GM23338 (cell line): ENCODE results near the gene SVIL. TPM values are rescaled to one million over a fixed set of nuclear protein-coding genes. Genes with fewer than 3 reads are reported as not detected.

Experiments used
- ATAC-seq: fragments of 200-7000 bp; cut with Tn5 transposase; 3 replicates; pipeline ENCODE4 v1.9.1; 2020
- DNase-seq: peaks from one replicate; pipeline ENCODE4 v3.0.0-alpha.2; 2015; ENCODE audit warnings: low spot score
- H2AFZ ChIP-seq: fragments of 200-600 bp; sonication (generic); 2 replicates; pipeline ENCODE4 v1.8.0; 2016; ENCODE audit warnings: antibody characterized with exemption, mild to moderate bottlenecking, moderate library complexity
- H3F3A ChIP-seq: fragments of 200-600 bp; sonication (generic); replicated peaks from 2 replicates; pipeline ENCODE4 v1.8.0; 2017; ENCODE audit warnings: antibody characterized with exemption, mixed run types, low read depth
- H3K27ac ChIP-seq: fragments of 200-600 bp; sonication (generic); 2 replicates; pipeline ENCODE4 v1.6.1; 2016; ENCODE audit warnings: low read depth
- H3K27me3 ChIP-seq: fragments of 200-600 bp; sonication (generic); 2 replicates; pipeline ENCODE4 v1.8.0; 2016; ENCODE audit warnings: mild to moderate bottlenecking, mixed run types, moderate library complexity; ENCODE audit not compliant: insufficient read depth
- H3K36me3 ChIP-seq: fragments of 200-600 bp; sonication (generic); 2 replicates; pipeline ENCODE4 v1.8.0; 2016; ENCODE audit warnings: mild to moderate bottlenecking; ENCODE audit not compliant: insufficient read depth
- H3K4me1 ChIP-seq: fragments of 200-600 bp; sonication (generic); 2 replicates; pipeline ENCODE4 v1.8.0; 2016; ENCODE audit warnings: mild to moderate bottlenecking, moderate library complexity; ENCODE audit not compliant: insufficient read depth
- H3K4me2 ChIP-seq: fragments of 200-600 bp; sonication (generic); 2 replicates; pipeline ENCODE4 v1.7.1; 2017; ENCODE audit warnings: mixed run types
- H3K4me3 ChIP-seq: fragments of 200-600 bp; sonication (generic); 2 replicates; pipeline ENCODE4 v1.6.1; 2016; ENCODE audit warnings: mixed run types
- H3K79me2 ChIP-seq: fragments of 200-600 bp; sonication (generic); replicated peaks from 2 replicates; pipeline ENCODE4 v1.8.0; 2017; ENCODE audit warnings: mild to moderate bottlenecking; ENCODE audit not compliant: insufficient read depth
- H3K9me2 ChIP-seq: fragments of 200-600 bp; sonication (generic); 2 replicates; pipeline ENCODE4 v1.8.0; 2017; ENCODE audit not compliant: insufficient read depth
- H4K20me1 ChIP-seq: fragments of 200-600 bp; sonication (generic); replicated peaks from 2 replicates; pipeline ENCODE4 v1.8.0; 2017; ENCODE audit warnings: mild to moderate bottlenecking; ENCODE audit not compliant: insufficient read depth
- H3K27ac Mint-ChIP-seq: 2 replicates; pipeline ENCODE4 v1.8.0; 2020; ENCODE audit warnings: inconsistent platforms, mild to moderate bottlenecking, moderate library complexity, mixed read lengths
- H3K27me3 Mint-ChIP-seq: 3 replicates; pipeline ENCODE4 v1.8.0; 2022; ENCODE audit warnings: low read depth, mild to moderate bottlenecking, moderate library complexity, mixed read lengths, inconsistent platforms; ENCODE audit not compliant: insufficient read depth, poor library complexity
- H3K36me3 Mint-ChIP-seq: 3 replicates; pipeline ENCODE4 v1.8.0; 2021; ENCODE audit warnings: low read depth, mild to moderate bottlenecking, inconsistent platforms, moderate library complexity, mixed read lengths
- H3K4me1 Mint-ChIP-seq: 3 replicates; pipeline ENCODE4 v1.8.0; 2020; ENCODE audit warnings: mild to moderate bottlenecking, inconsistent platforms, mixed read lengths
- H3K4me3 Mint-ChIP-seq: 3 replicates; pipeline ENCODE4 v1.8.0; 2021; ENCODE audit warnings: moderate library complexity, mild to moderate bottlenecking, inconsistent platforms, mixed read lengths
- H3K9me3 Mint-ChIP-seq: 3 replicates; pipeline ENCODE4 v1.8.0; 2020; ENCODE audit warnings: moderate library complexity, mild to moderate bottlenecking, inconsistent platforms, mixed read lengths
- polyA plus RNA-seq: library from polyadenylated mRNA; unstranded; fragments of >200 nt; fragmentation: Nextera tagmentation; extraction: Ambion mirVana; gene quantifications from 2 replicates; pipeline ENCODE4 v1.2.1, GENCODE V29; 2016
- total RNA-seq: library from RNA; depleted of rRNA; stranded (reverse); fragments of >200 nt; shearing (Covaris generic); gene quantifications from 2 replicates; pipeline ENCODE4 v1.2.3, GENCODE V29; 2014
- TF ChIP-seq, protein P1 (sequence below): fragments of 250-450 bp; sonication (Bioruptor Pico); IDR thresholded peaks from 2 replicates; pipeline ENCODE4 v1.5.0; 2020; ENCODE audit warnings: mild to moderate bottlenecking, moderate library complexity
- TF ChIP-seq, protein P2 (sequence below): IDR thresholded peaks from one replicate; pipeline ENCODE4 v1.6.1; 2018; ENCODE audit warnings: antibody characterized with exemption; ENCODE audit not compliant: unreplicated experiment
- TF ChIP-seq, protein P3 (sequence below): IDR thresholded peaks from 2 replicates; pipeline ENCODE4 v1.6.1; 2016; ENCODE audit warnings: antibody characterized with exemption
- TF ChIP-seq, protein P4 (sequence below), 2 experiments: fragments of 200-600 bp in 1 of 2; sonication (generic) in 1 of 2; conservative IDR thresholded peaks; 2 replicates each; pipeline versions ENCODE4 v1.5.1 to v1.6.1; 2016 to 2017; ENCODE audit warnings: antibody characterized with exemption in 2 of 2, low read depth in 2 of 2, mild to moderate bottlenecking in 2 of 2, moderate library complexity in 1 of 2

Gene SVIL
- total and polyA plus RNA-seq, 2 experiments from 2014 or later = 8.8 to 34.9 TPM

DNA sequence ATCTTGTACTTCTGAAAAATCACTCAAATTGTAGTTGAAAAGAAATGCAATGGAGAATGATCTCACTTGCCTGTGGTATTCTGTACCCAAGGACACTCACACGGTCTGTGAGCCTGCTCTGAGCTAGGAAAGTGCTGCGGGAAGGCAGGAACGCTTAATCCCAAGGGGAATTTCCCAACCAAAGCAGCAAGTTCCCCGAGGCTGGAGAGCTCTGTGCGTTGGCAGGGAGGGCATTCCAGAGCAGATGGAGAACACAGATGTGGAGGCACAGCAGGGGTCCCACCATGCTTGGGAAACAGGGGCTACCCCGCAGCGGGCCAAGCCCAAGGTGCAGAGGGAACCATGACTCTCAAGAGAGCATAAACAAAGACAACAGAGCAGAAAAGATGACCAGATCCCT lies 13.6 kb downstream of the SVIL start (continued):
- TF ChIP-seq, protein P1, sequence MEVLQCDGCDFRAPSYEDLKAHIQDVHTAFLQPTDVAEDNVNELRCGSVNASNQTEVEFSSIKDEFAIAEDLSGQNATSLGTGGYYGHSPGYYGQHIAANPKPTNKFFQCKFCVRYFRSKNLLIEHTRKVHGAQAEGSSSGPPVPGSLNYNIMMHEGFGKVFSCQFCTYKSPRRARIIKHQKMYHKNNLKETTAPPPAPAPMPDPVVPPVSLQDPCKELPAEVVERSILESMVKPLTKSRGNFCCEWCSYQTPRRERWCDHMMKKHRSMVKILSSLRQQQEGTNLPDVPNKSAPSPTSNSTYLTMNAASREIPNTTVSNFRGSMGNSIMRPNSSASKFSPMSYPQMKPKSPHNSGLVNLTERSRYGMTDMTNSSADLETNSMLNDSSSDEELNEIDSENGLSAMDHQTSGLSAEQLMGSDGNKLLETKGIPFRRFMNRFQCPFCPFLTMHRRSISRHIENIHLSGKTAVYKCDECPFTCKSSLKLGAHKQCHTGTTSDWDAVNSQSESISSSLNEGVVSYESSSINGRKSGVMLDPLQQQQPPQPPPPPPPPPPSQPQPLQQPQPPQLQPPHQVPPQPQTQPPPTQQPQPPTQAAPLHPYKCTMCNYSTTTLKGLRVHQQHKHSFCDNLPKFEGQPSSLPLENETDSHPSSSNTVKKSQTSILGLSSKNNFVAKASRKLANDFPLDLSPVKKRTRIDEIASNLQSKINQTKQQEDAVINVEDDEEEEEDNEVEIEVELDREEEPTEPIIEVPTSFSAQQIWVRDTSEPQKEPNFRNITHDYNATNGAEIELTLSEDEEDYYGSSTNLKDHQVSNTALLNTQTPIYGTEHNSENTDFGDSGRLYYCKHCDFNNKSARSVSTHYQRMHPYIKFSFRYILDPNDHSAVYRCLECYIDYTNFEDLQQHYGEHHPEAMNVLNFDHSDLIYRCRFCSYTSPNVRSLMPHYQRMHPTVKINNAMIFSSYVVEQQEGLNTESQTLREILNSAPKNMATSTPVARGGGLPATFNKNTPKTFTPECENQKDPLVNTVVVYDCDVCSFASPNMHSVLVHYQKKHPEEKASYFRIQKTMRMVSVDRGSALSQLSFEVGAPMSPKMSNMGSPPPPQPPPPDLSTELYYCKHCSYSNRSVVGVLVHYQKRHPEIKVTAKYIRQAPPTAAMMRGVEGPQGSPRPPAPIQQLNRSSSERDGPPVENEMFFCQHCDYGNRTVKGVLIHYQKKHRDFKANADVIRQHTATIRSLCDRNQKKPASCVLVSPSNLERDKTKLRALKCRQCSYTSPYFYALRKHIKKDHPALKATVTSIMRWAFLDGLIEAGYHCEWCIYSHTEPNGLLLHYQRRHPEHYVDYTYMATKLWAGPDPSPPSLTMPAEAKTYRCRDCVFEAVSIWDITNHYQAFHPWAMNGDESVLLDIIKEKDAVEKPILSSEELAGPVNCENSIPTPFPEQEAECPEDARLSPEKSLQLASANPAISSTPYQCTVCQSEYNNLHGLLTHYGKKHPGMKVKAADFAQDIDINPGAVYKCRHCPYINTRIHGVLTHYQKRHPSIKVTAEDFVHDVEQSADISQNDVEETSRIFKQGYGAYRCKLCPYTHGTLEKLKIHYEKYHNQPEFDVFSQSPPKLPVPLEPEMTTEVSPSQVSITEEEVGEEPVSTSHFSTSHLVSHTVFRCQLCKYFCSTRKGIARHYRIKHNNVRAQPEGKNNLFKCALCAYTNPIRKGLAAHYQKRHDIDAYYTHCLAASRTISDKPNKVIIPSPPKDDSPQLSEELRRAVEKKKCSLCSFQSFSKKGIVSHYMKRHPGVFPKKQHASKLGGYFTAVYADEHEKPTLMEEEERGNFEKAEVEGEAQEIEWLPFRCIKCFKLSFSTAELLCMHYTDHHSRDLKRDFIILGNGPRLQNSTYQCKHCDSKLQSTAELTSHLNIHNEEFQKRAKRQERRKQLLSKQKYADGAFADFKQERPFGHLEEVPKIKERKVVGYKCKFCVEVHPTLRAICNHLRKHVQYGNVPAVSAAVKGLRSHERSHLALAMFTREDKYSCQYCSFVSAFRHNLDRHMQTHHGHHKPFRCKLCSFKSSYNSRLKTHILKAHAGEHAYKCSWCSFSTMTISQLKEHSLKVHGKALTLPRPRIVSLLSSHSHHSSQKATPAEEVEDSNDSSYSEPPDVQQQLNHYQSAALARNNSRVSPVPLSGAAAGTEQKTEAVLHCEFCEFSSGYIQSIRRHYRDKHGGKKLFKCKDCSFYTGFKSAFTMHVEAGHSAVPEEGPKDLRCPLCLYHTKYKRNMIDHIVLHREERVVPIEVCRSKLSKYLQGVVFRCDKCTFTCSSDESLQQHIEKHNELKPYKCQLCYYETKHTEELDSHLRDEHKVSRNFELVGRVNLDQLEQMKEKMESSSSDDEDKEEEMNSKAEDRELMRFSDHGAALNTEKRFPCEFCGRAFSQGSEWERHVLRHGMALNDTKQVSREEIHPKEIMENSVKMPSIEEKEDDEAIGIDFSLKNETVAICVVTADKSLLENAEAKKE (CRISPR knock-in tag) = no peak
- TF ChIP-seq, protein P2, sequence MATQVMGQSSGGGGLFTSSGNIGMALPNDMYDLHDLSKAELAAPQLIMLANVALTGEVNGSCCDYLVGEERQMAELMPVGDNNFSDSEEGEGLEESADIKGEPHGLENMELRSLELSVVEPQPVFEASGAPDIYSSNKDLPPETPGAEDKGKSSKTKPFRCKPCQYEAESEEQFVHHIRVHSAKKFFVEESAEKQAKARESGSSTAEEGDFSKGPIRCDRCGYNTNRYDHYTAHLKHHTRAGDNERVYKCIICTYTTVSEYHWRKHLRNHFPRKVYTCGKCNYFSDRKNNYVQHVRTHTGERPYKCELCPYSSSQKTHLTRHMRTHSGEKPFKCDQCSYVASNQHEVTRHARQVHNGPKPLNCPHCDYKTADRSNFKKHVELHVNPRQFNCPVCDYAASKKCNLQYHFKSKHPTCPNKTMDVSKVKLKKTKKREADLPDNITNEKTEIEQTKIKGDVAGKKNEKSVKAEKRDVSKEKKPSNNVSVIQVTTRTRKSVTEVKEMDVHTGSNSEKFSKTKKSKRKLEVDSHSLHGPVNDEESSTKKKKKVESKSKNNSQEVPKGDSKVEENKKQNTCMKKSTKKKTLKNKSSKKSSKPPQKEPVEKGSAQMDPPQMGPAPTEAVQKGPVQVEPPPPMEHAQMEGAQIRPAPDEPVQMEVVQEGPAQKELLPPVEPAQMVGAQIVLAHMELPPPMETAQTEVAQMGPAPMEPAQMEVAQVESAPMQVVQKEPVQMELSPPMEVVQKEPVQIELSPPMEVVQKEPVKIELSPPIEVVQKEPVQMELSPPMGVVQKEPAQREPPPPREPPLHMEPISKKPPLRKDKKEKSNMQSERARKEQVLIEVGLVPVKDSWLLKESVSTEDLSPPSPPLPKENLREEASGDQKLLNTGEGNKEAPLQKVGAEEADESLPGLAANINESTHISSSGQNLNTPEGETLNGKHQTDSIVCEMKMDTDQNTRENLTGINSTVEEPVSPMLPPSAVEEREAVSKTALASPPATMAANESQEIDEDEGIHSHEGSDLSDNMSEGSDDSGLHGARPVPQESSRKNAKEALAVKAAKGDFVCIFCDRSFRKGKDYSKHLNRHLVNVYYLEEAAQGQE = no peak
- TF ChIP-seq, protein P3, sequence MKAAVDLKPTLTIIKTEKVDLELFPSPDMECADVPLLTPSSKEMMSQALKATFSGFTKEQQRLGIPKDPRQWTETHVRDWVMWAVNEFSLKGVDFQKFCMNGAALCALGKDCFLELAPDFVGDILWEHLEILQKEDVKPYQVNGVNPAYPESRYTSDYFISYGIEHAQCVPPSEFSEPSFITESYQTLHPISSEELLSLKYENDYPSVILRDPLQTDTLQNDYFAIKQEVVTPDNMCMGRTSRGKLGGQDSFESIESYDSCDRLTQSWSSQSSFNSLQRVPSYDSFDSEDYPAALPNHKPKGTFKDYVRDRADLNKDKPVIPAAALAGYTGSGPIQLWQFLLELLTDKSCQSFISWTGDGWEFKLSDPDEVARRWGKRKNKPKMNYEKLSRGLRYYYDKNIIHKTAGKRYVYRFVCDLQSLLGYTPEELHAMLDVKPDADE = no peak

DNA sequence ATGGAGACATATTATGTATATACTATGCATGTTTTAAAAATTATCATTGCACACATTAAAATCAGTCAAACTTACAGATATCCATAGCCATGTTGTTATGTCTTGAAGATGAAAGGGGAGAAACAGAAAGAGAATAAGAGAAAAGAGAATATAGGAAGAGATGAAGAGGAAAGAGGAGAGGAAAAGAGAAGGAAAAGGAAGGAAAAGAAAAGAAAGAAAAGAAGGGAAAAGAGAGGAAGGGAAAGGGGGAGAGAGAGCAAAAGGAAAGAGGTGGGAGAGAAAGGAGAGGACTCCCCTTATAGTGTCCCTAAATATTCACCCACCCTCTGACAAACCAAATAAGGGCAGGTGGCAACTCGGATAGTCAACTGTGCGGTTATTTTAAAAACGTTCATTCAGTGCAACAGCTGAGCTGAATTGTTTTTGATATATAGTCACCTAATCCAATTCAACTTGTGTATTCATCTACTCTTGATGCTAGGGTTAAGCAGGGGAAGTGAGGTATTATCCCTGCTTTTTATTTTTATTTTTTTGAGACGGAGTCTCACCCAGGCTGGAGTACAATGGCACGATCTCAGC lies 14.6 kb downstream of the SVIL start:
- no peaks in the 10 kb centered on the region for H4K20me1 ChIP-seq
- Mint-ChIP-seq H3K27me3 (no peaks in the 10 kb centered on the region), H3K36me3 (no peaks in the 10 kb centered on the region), H3K27ac (no peak overlapping the region), H3K4me1 (peaks cover 37% of the 10 kb centered on the region), H3K4me3 (no peak overlapping the region), H3K9me3 (no peaks in the 10 kb centered on the region; the same call in 2 of the 3 replicates)
- no peak overlapping the region for H2AFZ ChIP-seq
- no peaks in the 10 kb centered on the region for H3F3A ChIP-seq
- H3K79me2 ChIP-seq = no peaks in the 10 kb centered on the region; the same call in 1 of the 2 replicates
- H3K4me3 ChIP-seq = no peak overlapping the region
- H3K4me2 ChIP-seq = no peak overlapping the region
- peaks cover 18% of the 10 kb centered on the region for H3K4me1 ChIP-seq
- H3K27ac ChIP-seq = no peak overlapping the region
- no peaks in the 10 kb centered on the region for H3K36me3 ChIP-seq
- H3K9me2 ChIP-seq = no peaks in the 10 kb centered on the region
- ATAC-seq = no peak
- no peak for DNase-seq
- H3K27me3 ChIP-seq = no peaks in the 10 kb centered on the region
- TF ChIP-seq, protein P4, sequence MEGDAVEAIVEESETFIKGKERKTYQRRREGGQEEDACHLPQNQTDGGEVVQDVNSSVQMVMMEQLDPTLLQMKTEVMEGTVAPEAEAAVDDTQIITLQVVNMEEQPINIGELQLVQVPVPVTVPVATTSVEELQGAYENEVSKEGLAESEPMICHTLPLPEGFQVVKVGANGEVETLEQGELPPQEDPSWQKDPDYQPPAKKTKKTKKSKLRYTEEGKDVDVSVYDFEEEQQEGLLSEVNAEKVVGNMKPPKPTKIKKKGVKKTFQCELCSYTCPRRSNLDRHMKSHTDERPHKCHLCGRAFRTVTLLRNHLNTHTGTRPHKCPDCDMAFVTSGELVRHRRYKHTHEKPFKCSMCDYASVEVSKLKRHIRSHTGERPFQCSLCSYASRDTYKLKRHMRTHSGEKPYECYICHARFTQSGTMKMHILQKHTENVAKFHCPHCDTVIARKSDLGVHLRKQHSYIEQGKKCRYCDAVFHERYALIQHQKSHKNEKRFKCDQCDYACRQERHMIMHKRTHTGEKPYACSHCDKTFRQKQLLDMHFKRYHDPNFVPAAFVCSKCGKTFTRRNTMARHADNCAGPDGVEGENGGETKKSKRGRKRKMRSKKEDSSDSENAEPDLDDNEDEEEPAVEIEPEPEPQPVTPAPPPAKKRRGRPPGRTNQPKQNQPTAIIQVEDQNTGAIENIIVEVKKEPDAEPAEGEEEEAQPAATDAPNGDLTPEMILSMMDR (conservative IDR thresholded peaks at IDR 0.05; ENCODE audit: low read depth in 2 of 2) = no peak
